BLaER1 (cell line): Measurements from ENCODE around the gene CRY1.
"Not testable (repeated sequence)": the region's sequence is repeated elsewhere in the genome, so short reads cannot be mapped to it uniquely, and the experiment has no call there.

ENCODE experiments used
- H3K27ac ChIP-seq: shearing (Covaris generic); formaldehyde crosslinking; 2 replicates; pipeline ENCODE4 v1.8.1; 2022
- H3K27me3 ChIP-seq: shearing (Covaris generic); formaldehyde crosslinking; 2 replicates; pipeline ENCODE4 v1.8.1; 2022
- H3K36me3 ChIP-seq: shearing (Covaris generic); formaldehyde crosslinking; 2 replicates; pipeline ENCODE4 v1.8.1; 2022
- H3K4me1 ChIP-seq: shearing (Covaris generic); formaldehyde crosslinking; 2 replicates; pipeline ENCODE4 v1.8.1; 2022
- H3K4me2 ChIP-seq: shearing (Covaris generic); formaldehyde crosslinking; 2 replicates; pipeline ENCODE4 v1.8.1; 2022
- H3K4me3 ChIP-seq: shearing (Covaris generic); formaldehyde crosslinking; 2 replicates; pipeline ENCODE4 v1.8.1; 2022
- H3K9ac ChIP-seq: shearing (Covaris generic); formaldehyde crosslinking; 2 replicates; pipeline ENCODE4 v1.8.1; 2022
- H3K9me3 ChIP-seq: shearing (Covaris generic); formaldehyde crosslinking; 2 replicates; pipeline ENCODE4 v1.8.1; 2022
- H4K20me1 ChIP-seq: shearing (Covaris generic); formaldehyde crosslinking; 2 replicates; pipeline ENCODE4 v1.8.1; 2022
- Cebpa-rat ChIP-seq: shearing (Covaris generic); IDR thresholded peaks from 2 replicates; pipeline ENCODE4 v1.8.1; 2022

The CRY1 gene

GRCh38 chr12:107019546-107019945 lies 73.8 kb downstream of the CRY1 start:
- Histone ChIP-seq H3K9me3 (peaks cover 13% of the 10 kb centered on the region; the same call in 1 of the 2 replicates), H4K20me1 (no peaks in the 10 kb centered on the region), H3K9ac (no peak overlapping the region), H3K27me3 (no peaks in the 10 kb centered on the region), H3K27ac (no peak overlapping the region), H3K36me3 (peaks cover 20% of the 10 kb centered on the region; the same call in 1 of the 2 replicates), H3K4me1 (no peaks in the 10 kb centered on the region), H3K4me3 (no peak overlapping the region), H3K4me2 (no peak overlapping the region)
- no peak for TF ChIP-seq Cebpa-rat

GRCh38 chr12:107017042-107017441 lies 76.3 kb downstream of the CRY1 start:
- Histone ChIP-seq H4K20me1 (no peaks in the 10 kb centered on the region), H3K27me3 (no peaks in the 10 kb centered on the region), H3K4me1 (no peaks in the 10 kb centered on the region), H3K4me2 (no peak overlapping the region), H3K4me3 (no peak overlapping the region), H3K9me3 (peaks cover 13% of the 10 kb centered on the region; the same call in 1 of the 2 replicates), H3K27ac (no peak overlapping the region), H3K36me3 (peaks cover 24% of the 10 kb centered on the region; the same call in 1 of the 2 replicates), H3K9ac (no peak overlapping the region)
- no peak for TF ChIP-seq Cebpa-rat

- TF ChIP-seq Cebpa-rat, result no peak
- H3K27me3 ChIP-seq, result no peaks in the 10 kb centered on the region
- no peak overlapping the region for H3K27ac ChIP-seq
- no peak overlapping the region for H3K9ac ChIP-seq
- H3K36me3 ChIP-seq, result 0 out of 2 replicates have a peak, but pooled peaks cover 7% of the 10 kb centered on the region
- no peak overlapping the region for H3K4me2 ChIP-seq
- H3K4me1 ChIP-seq, result no peaks in the 10 kb centered on the region
- H4K20me1 ChIP-seq, result no peaks in the 10 kb centered on the region
- no peaks in the 10 kb centered on the region for H3K9me3 ChIP-seq
- no peak overlapping the region for H3K4me3 ChIP-seq
These were observed 79.3 kb downstream of the CRY1 start for GRCh38 chr12:107014055-107014454.

GRCh38 chr12:107012736-107013425 lies 80.5 kb downstream of the CRY1 start:
- no peak for TF ChIP-seq Cebpa-rat

GRCh38 chr12:107011519-107011918 lies 81.8 kb downstream of the CRY1 start:
- Histone ChIP-seq H3K9me3 (peaks cover 4% of the 10 kb centered on the region; the same call in 1 of the 2 replicates), H4K20me1 (no peaks in the 10 kb centered on the region), H3K27me3 (no peaks in the 10 kb centered on the region), H3K4me1 (no peaks in the 10 kb centered on the region), H3K4me2 (no peak overlapping the region), H3K36me3 (0 out of 2 replicates have a peak, but pooled peaks cover 4% of the 10 kb centered on the region), H3K27ac (no peak overlapping the region), H3K9ac (no peak overlapping the region), H3K4me3 (no peak overlapping the region)
- no peak for TF ChIP-seq Cebpa-rat

More at GRCh38 chr12:107012736-107013425, 80.5 kb downstream of the CRY1 start:
- H3K27me3 ChIP-seq, result no peaks in the 10 kb centered on the region
- H3K36me3 ChIP-seq, result 0 out of 2 replicates have a peak, but pooled peaks cover 4% of the 10 kb centered on the region
- H3K4me1 ChIP-seq, result no peaks in the 10 kb centered on the region
- peaks cover 4% of the 10 kb centered on the region; the same call in 1 of the 2 replicates for H3K9me3 ChIP-seq
- no peak overlapping the region for H3K27ac ChIP-seq
- no peak overlapping the region for H3K4me3 ChIP-seq
- no peak overlapping the region for H3K4me2 ChIP-seq
- no peak overlapping the region for H3K9ac ChIP-seq
- no peaks in the 10 kb centered on the region for H4K20me1 ChIP-seq

GRCh38 chr12:107007411-107007810 lies 85.9 kb downstream of the CRY1 start:
- H3K4me3 ChIP-seq, result no peak overlapping the region
- H3K9ac ChIP-seq, result no peak overlapping the region
- no peak overlapping the region for H3K4me2 ChIP-seq
- H3K27me3 ChIP-seq, result no peaks in the 10 kb centered on the region
- H3K4me1 ChIP-seq, result no peaks in the 10 kb centered on the region
- H4K20me1 ChIP-seq, result no peaks in the 10 kb centered on the region
- H3K27ac ChIP-seq, result no peak overlapping the region
- no peak for TF ChIP-seq Cebpa-rat
- peaks cover 9% of the 10 kb centered on the region for H3K9me3 ChIP-seq
- peaks cover 4% of the 10 kb centered on the region for H3K36me3 ChIP-seq

- not testable (repeated sequence) for H3K27me3 ChIP-seq, H4K20me1 ChIP-seq, H3K9me3 ChIP-seq, H3K4me2 ChIP-seq, H3K9ac ChIP-seq, H3K27ac ChIP-seq, H3K4me3 ChIP-seq, H3K4me1 ChIP-seq
- H3K36me3 ChIP-seq, result peaks cover 32% of the 10 kb centered on the region
These were observed 90.7 kb downstream of the CRY1 start for GRCh38 chr12:107002665-107003064.

- Histone ChIP-seq H3K27ac (no peak overlapping the region), H3K36me3 (peaks cover 55% of the 10 kb centered on the region), H3K27me3 (no peaks in the 10 kb centered on the region), H3K9ac (no peak overlapping the region), H4K20me1 (no peaks in the 10 kb centered on the region), H3K4me2 (no peak overlapping the region), H3K4me1 (no peaks in the 10 kb centered on the region), H3K4me3 (no peak overlapping the region), H3K9me3 (peaks cover 6% of the 10 kb centered on the region; the same call in 1 of the 2 replicates)
- no peak for TF ChIP-seq Cebpa-rat
These were observed 93.9 kb downstream of the CRY1 start for GRCh38 chr12:106999446-106999845.

GRCh38 chr12:106997916-106998315 lies 95.4 kb downstream of the CRY1 start:
- Histone ChIP-seq H3K9me3 (peaks cover 6% of the 10 kb centered on the region; the same call in 1 of the 2 replicates), H3K9ac (no peak overlapping the region), H3K27ac (no peak overlapping the region), H4K20me1 (no peaks in the 10 kb centered on the region), H3K36me3 (peaks cover 55% of the 10 kb centered on the region), H3K27me3 (no peaks in the 10 kb centered on the region), H3K4me2 (no peak overlapping the region), H3K4me1 (no peaks in the 10 kb centered on the region), H3K4me3 (no peak overlapping the region)
- no peak for TF ChIP-seq Cebpa-rat

GRCh38 chr12:106996102-106996501 lies 97.2 kb downstream of the CRY1 start:
- not testable (repeated sequence) for H3K9me3 ChIP-seq, H4K20me1 ChIP-seq, H3K27me3 ChIP-seq, H3K4me1 ChIP-seq, H3K4me2 ChIP-seq, H3K27ac ChIP-seq, H3K9ac ChIP-seq, H3K4me3 ChIP-seq
- H3K36me3 ChIP-seq, result peaks cover 44% of the 10 kb centered on the region
